ENCODE results near the gene RPRD1B. TPM values are rescaled to one million over a fixed set of nuclear protein-coding genes. Genes with fewer than 3 reads are reported as not detected.

RPRD1B gene
- total RNA-seq, 2 experiments from 2014 or later, result 54.8 to 55.7 TPM

GRCh38 chr20:38137441-38138037 is 104.0 kb downstream of the RPRD1B start:
- no peak overlapping the region for H3K27ac ChIP-seq (ENCODE audit: low read depth in 1 of 2, low read length in 2 of 2)
- intact Hi-C loops (cut with DNase I, micrococcal nuclease), result no loop called here

GRCh38 chr20:38138086-38138778 is 104.7 kb downstream of the RPRD1B start:
- no peak overlapping the region for H3K4me3 Mint-ChIP-seq
- CTCF ChIA-PET, result no interaction called here

More at GRCh38 chr20:38137441-38138037, 104.0 kb downstream of the RPRD1B start:
- Mint-ChIP-seq H3K9me3 (no peaks in the 10 kb centered on the region), H3K36me3 (ENCODE audit: low read depth) (no peaks in the 10 kb centered on the region), H3K4me1 (ENCODE audit: low read depth) (no peaks in the 10 kb centered on the region), H3K27me3 (no peaks in the 10 kb centered on the region), H3K27ac (no peak overlapping the region), H3K4me3 (no peak overlapping the region)
- H3K4me1 ChIP-seq (ENCODE audit: insufficient read depth, low read length), result no peaks in the 10 kb centered on the region
- no peaks in the 10 kb centered on the region for H3K36me3 ChIP-seq (ENCODE audit: insufficient read depth, low read length)
- TF ChIP-seq CTCF (IDR thresholded peaks at IDR 0.05), result no peak
- no peaks in the 10 kb centered on the region for H3K27me3 ChIP-seq (ENCODE audit: control insufficient read depth in 1 of 2, insufficient read depth in 2 of 2, low read length in 2 of 2)
- ChIA-PET CTCF (no interaction called here), POLR2A (no interaction called here)
- DNase-seq (no peak), ATAC-seq (ENCODE audit: poor library complexity) (no peak)
- no peak overlapping the region for H3K4me3 ChIP-seq (ENCODE audit: low read length)
- H3K9me3 ChIP-seq (ENCODE audit: control insufficient read depth in 1 of 2, insufficient read depth in 1 of 2, low read length in 2 of 2), result no peaks in the 10 kb centered on the region

GRCh38 chr20:38139156-38139912 is 105.8 kb downstream of the RPRD1B start:
- ATAC-seq (ENCODE audit: poor library complexity), result no peak
- no peak for TF ChIP-seq CTCF (IDR thresholded peaks at IDR 0.05)

More at GRCh38 chr20:38138086-38138778, 104.7 kb downstream of the RPRD1B start:
- no peak for TF ChIP-seq CTCF (IDR thresholded peaks at IDR 0.05)
- Histone ChIP-seq H3K9me3 (ENCODE audit: control insufficient read depth in 1 of 2, insufficient read depth in 1 of 2, low read length in 2 of 2) (no peaks in the 10 kb centered on the region), H3K4me3 (ENCODE audit: low read length) (no peak overlapping the region), H3K27me3 (ENCODE audit: control insufficient read depth in 1 of 2, insufficient read depth in 2 of 2, low read length in 2 of 2) (no peaks in the 10 kb centered on the region), H3K4me1 (ENCODE audit: insufficient read depth, low read length) (no peaks in the 10 kb centered on the region), H3K27ac (ENCODE audit: low read depth in 1 of 2, low read length in 2 of 2) (no peak overlapping the region), H3K36me3 (ENCODE audit: insufficient read depth, low read length) (no peaks in the 10 kb centered on the region)
- Mint-ChIP-seq H3K36me3 (ENCODE audit: low read depth) (no peaks in the 10 kb centered on the region), H3K9me3 (no peaks in the 10 kb centered on the region), H3K27me3 (no peaks in the 10 kb centered on the region), H3K27ac (no peak overlapping the region), H3K4me1 (ENCODE audit: low read depth) (no peaks in the 10 kb centered on the region)
- DNase-seq, result no peak
- POLR2A ChIA-PET, result no interaction called here
- intact Hi-C loops (cut with DNase I, micrococcal nuclease), result no loop called here
- ATAC-seq (ENCODE audit: poor library complexity), result no peak

More at GRCh38 chr20:38139156-38139912, 105.8 kb downstream of the RPRD1B start:
- H3K9me3 ChIP-seq (ENCODE audit: control insufficient read depth in 1 of 2, insufficient read depth in 1 of 2, low read length in 2 of 2), result no peaks in the 10 kb centered on the region
- CTCF ChIA-PET, result no interaction called here
- no peak overlapping the region for H3K27ac Mint-ChIP-seq
- H3K4me1 ChIP-seq (ENCODE audit: insufficient read depth, low read length), result peaks cover 3% of the 10 kb centered on the region
- no peak overlapping the region for H3K4me3 Mint-ChIP-seq
- no peak overlapping the region for H3K4me3 ChIP-seq (ENCODE audit: low read length)
- H3K36me3 ChIP-seq (ENCODE audit: insufficient read depth, low read length), result no peaks in the 10 kb centered on the region
- POLR2A ChIA-PET, result no interaction called here
- no peaks in the 10 kb centered on the region for H3K27me3 Mint-ChIP-seq
- intact Hi-C loops (cut with DNase I, micrococcal nuclease), result no loop called here
- no peaks in the 10 kb centered on the region for H3K4me1 Mint-ChIP-seq (ENCODE audit: low read depth)
- no peaks in the 10 kb centered on the region for H3K36me3 Mint-ChIP-seq (ENCODE audit: low read depth)
- no peak for DNase-seq
- no peaks in the 10 kb centered on the region for H3K27me3 ChIP-seq (ENCODE audit: control insufficient read depth in 1 of 2, insufficient read depth in 2 of 2, low read length in 2 of 2)
- no peak overlapping the region for H3K27ac ChIP-seq (ENCODE audit: low read depth in 1 of 2, low read length in 2 of 2)
- H3K9me3 Mint-ChIP-seq, result no peaks in the 10 kb centered on the region

Data from CD4-positive, alpha-beta T cell (primary cell).